ENCODE measurements around the gene HOXD10. TPM values are rescaled to one million over a fixed set of nuclear protein-coding genes. Genes with fewer than 3 reads are reported as not detected.

Gene HOXD10
- total and polyA plus RNA-seq, 7 experiments from 2014 or later, result not detected

DNA sequence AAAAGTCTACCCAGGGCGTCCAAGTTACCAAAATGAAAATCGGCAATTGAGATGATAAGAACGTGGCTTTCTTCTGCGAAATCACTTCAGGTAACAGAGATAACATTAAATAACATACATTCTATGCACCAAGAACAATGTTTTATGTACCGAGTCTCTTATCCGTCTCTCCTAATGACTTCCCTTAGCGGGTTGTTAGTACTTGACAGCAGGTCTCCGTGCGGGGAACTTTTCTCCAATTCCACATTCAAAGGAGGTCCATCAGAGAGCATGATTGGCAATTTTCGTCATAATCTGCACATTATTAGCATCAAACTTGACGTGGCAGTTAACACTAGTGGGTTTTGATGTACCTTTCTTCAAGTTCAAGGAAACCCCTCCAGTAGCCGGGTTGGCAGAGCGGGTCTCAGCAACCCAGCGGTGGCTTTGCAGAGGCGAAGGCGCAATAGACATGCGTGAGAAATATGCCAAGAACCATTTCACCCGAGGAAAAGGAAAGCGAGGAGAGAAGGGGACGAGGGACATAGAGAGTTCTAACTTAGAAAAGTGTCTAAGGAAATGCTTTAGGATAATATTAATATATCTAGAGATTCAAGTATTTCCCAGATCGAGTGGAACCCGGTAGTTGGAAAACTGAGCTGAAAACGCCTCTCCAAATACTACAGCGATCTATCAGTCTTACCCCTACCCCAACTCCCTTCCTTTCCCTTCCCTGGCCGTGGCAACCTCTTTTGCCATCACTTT is 37.9 kb upstream of the HOXD10 start:
- ChIA-PET CTCF (no interaction called here), POLR2A (no interaction called here)
- Mint-ChIP-seq H3K27ac (peak overlapping the region in 7 of 9 donors; percentile 58 to 91 (median 85)), H3K4me3 (peak overlapping the region in 8 of 10 donors; percentile 64 to 80 (median 72)), H3K9me3 (peaks cover 7 to 76% (median 40%) of the 10 kb centered on the region in 11 donors), H3K36me3 (peaks cover 0 to 33% (median 5%) of the 10 kb centered on the region in 5 donors), H3K4me1 (peaks cover 0 to 25% (median 14%) of the 10 kb centered on the region in 7 donors), H3K27me3 (peaks cover 65 to 83% (median 79%) of the 10 kb centered on the region in 5 donors)
- Histone ChIP-seq H3K36me3 (ENCODE audit: control insufficient read depth in 2 of 3, insufficient read depth in 3 of 3, low read length in 3 of 3) (no peaks in the 10 kb centered on the region), H3K9me3 (ENCODE audit: control insufficient read depth in 2 of 3, low read length in 3 of 3) (peaks cover 0 to 51% (median 3%) of the 10 kb centered on the region in 3 experiments), H3K4me1 (ENCODE audit: control insufficient read depth in 2 of 2, insufficient read depth in 2 of 2, low read length in 2 of 2) (peaks cover 0 to 7% of the 10 kb centered on the region in 2 donors), H3K4me3 (ENCODE audit: low read length) (no peak overlapping the region), H3K27ac (ENCODE audit: low read depth, low read length) (no peak overlapping the region), H3K27me3 (ENCODE audit: control insufficient read depth in 2 of 2, insufficient read depth in 2 of 2, low read length in 2 of 2) (peaks cover 42 to 75% of the 10 kb centered on the region in 2 donors)
- ATAC-seq, result no peak
- intact Hi-C loops (cut with micrococcal nuclease), result loop anchor here (2.0 to 5.0 kb wide), 6 partner anchors 20 to 1741 kb away; partner anchors contain the start of gene HOXD12 (in 1 of the 2)
- no peak for DNase-seq

GRCh38 chr2:176079285-176079830 is 37.2 kb upstream of the HOXD10 start:
- Mint-ChIP-seq H3K27me3 (peaks cover 67 to 83% (median 80%) of the 10 kb centered on the region in 5 donors), H3K9me3 (peaks cover 7 to 80% (median 46%) of the 10 kb centered on the region in 11 donors), H3K36me3 (peaks cover 0 to 40% (median 5%) of the 10 kb centered on the region in 5 donors), H3K4me1 (peaks cover 0 to 25% (median 15%) of the 10 kb centered on the region in 7 donors), H3K4me3 (peak overlapping the region; percentile 64 to 82 (median 72)), H3K27ac (peak overlapping the region; percentile 32 to 91 (median 85))
- no peak overlapping the region for H3K4me3 ChIP-seq (ENCODE audit: low read length)
- H3K4me1 ChIP-seq (ENCODE audit: control insufficient read depth in 2 of 2, insufficient read depth in 2 of 2, low read length in 2 of 2), result peaks cover 0 to 7% of the 10 kb centered on the region in 2 donors
- H3K36me3 ChIP-seq (ENCODE audit: control insufficient read depth in 2 of 3, insufficient read depth in 3 of 3, low read length in 3 of 3), result no peaks in the 10 kb centered on the region
- DNase-seq (no peak), ATAC-seq (no peak)
- intact Hi-C loops (cut with micrococcal nuclease), result loop anchor here (2.0 to 5.0 kb wide), 6 partner anchors 19 to 1742 kb away; partner anchors contain the start of gene HOXD12 (in 1 of the 2)
- peaks cover 41 to 79% of the 10 kb centered on the region in 2 donors for H3K27me3 ChIP-seq (ENCODE audit: control insufficient read depth in 2 of 2, insufficient read depth in 2 of 2, low read length in 2 of 2)
- POLR2A ChIA-PET, result no interaction called here
- no peak overlapping the region for H3K27ac ChIP-seq (ENCODE audit: low read depth, low read length)
- CTCF ChIA-PET, result no interaction called here
- peaks cover 0 to 55% (median 8%) of the 10 kb centered on the region in 3 experiments for H3K9me3 ChIP-seq (ENCODE audit: control insufficient read depth in 2 of 3, low read length in 3 of 3)

DNA sequence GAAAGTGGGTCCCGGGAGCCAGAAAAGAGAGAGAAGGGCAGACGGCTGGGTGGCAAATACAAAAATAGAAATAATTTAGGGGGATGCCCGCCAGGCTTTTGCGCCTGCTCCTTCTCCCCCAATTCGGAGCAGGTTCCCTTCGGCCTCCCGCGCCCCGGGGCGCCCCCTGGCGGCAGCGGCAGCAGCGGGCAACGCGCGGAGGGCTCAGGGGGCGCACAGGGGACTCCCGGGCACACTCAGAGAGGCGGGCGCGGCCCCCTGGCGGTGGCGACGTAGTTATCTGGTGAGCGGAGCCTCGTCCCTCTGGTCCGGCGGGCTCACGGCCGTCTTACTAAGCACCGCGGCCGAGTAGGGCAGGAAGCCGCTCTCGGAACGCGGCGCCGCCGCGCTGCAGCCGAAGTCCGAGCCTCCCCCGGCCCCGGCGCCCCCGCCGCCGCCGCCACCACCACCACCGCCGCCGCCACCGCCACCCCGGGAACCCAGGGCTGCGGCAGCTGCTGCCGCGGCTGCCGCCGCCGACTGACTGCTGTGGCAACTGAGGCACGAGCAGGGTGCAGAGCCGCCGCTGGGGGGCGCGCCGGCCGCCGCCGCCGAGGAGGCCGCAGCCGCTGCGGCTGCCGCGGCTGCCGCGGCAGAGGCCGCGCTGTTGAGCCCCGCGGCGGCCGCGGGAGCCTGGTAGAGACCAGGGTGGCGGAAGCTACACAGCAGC is 36.6 kb upstream of the HOXD10 start:
- Mint-ChIP-seq H3K36me3 (peaks cover 0 to 45% (median 5%) of the 10 kb centered on the region in 5 donors), H3K4me1 (peaks cover 0 to 29% (median 15%) of the 10 kb centered on the region in 7 donors), H3K9me3 (peaks cover 7 to 84% (median 51%) of the 10 kb centered on the region in 11 donors), H3K27me3 (peaks cover 67 to 83% (median 80%) of the 10 kb centered on the region in 5 donors), H3K27ac (peak overlapping the region in 6 of 9 donors; percentile 58 to 98 (median 90)), H3K4me3 (peak overlapping the region; percentile 64 to 82 (median 76))
- Histone ChIP-seq H3K4me1 (ENCODE audit: control insufficient read depth in 2 of 2, insufficient read depth in 2 of 2, low read length in 2 of 2) (peaks cover 0 to 7% of the 10 kb centered on the region in 2 donors), H3K27ac (ENCODE audit: low read depth, low read length) (no peak overlapping the region), H3K36me3 (ENCODE audit: control insufficient read depth in 2 of 3, insufficient read depth in 3 of 3, low read length in 3 of 3) (no peaks in the 10 kb centered on the region), H3K9me3 (ENCODE audit: control insufficient read depth in 2 of 3, low read length in 3 of 3) (peaks cover 0 to 59% (median 8%) of the 10 kb centered on the region in 3 experiments), H3K27me3 (ENCODE audit: control insufficient read depth in 2 of 2, insufficient read depth in 2 of 2, low read length in 2 of 2) (peaks cover 41 to 79% of the 10 kb centered on the region in 2 donors), H3K4me3 (ENCODE audit: low read length) (no peak overlapping the region)
- CTCF ChIA-PET, result no interaction called here
- ATAC-seq (peak; percentile 48), DNase-seq (no peak)
- intact Hi-C loops (cut with micrococcal nuclease), result loop anchor here (2.0 to 10.0 kb wide), 7 partner anchors 19 to 1745 kb away; partner anchors contain the start of genes HOXD12 (in 1 of the 2) and SP9 (in 1 of the 2)
- POLR2A ChIA-PET, result no interaction called here

GRCh38 chr2:176080540-176081375 is 35.8 kb upstream of the HOXD10 start:
- Mint-ChIP-seq H3K36me3 (peaks cover 0 to 42% (median 5%) of the 10 kb centered on the region in 5 donors), H3K9me3 (peaks cover 7 to 84% (median 50%) of the 10 kb centered on the region in 11 donors), H3K4me1 (peaks cover 0 to 29% (median 15%) of the 10 kb centered on the region in 7 donors), H3K27me3 (peaks cover 64 to 81% (median 78%) of the 10 kb centered on the region in 5 donors), H3K27ac (peak overlapping the region; percentile 71 to 98 (median 87)), H3K4me3 (peak overlapping the region; percentile 30 to 79 (median 56))
- no peak for DNase-seq
- intact Hi-C loops (cut with micrococcal nuclease), result loop anchor here (1.0 to 10.0 kb wide), 2 partner anchors 27 to 1746 kb away; partner anchors contain the start of genes HOXD11 (in 1 of the 2) and SP9 (in 1 of the 2)
- Histone ChIP-seq H3K27ac (ENCODE audit: low read depth, low read length) (no peak overlapping the region), H3K27me3 (ENCODE audit: control insufficient read depth in 2 of 2, insufficient read depth in 2 of 2, low read length in 2 of 2) (peaks cover 36 to 81% of the 10 kb centered on the region in 2 donors), H3K4me3 (ENCODE audit: low read length) (no peak overlapping the region), H3K9me3 (ENCODE audit: control insufficient read depth in 2 of 3, low read length in 3 of 3) (peaks cover 0 to 64% (median 8%) of the 10 kb centered on the region in 3 experiments), H3K36me3 (ENCODE audit: control insufficient read depth in 2 of 3, insufficient read depth in 3 of 3, low read length in 3 of 3) (no peaks in the 10 kb centered on the region), H3K4me1 (ENCODE audit: control insufficient read depth in 2 of 2, insufficient read depth in 2 of 2, low read length in 2 of 2) (peaks cover 0 to 7% of the 10 kb centered on the region in 2 donors)
- no peak for ATAC-seq
- ChIA-PET POLR2A (no interaction called here), CTCF (no interaction called here)

DNA sequence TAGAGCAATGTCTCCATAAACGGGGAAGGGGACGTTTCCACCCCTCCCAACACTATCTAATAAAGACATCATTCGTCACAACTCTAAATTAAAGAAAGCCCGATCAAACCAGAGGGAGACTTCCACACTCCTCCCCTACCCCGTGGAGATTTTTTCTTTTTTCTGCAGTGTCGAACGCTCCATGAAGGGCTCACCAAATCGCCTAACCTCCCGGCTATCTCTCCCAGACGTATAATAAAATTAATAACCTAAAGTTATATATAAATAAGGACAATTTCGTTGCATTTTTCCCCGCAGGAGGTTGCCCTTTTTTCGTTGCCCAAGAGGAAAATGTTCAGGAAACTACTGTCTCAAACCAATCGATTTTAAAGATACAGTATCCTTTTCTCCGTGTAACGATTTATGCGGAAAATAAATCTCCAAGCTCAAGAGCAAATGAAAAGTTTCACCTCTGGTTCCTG is 35.2 kb upstream of the HOXD10 start:
- Mint-ChIP-seq H3K27ac (peak overlapping the region; percentile 71 to 98 (median 87)), H3K27me3 (peaks cover 61 to 80% (median 74%) of the 10 kb centered on the region in 5 donors), H3K4me3 (peak overlapping the region in 9 of 10 donors; percentile 30 to 79 (median 56)), H3K4me1 (peaks cover 0 to 30% (median 17%) of the 10 kb centered on the region in 7 donors), H3K9me3 (peaks cover 6 to 80% (median 49%) of the 10 kb centered on the region in 11 donors), H3K36me3 (peaks cover 0 to 42% (median 5%) of the 10 kb centered on the region in 5 donors)
- H3K4me1 ChIP-seq (ENCODE audit: control insufficient read depth in 2 of 2, insufficient read depth in 2 of 2, low read length in 2 of 2), result peaks cover 0 to 7% of the 10 kb centered on the region in 2 donors
- no peak overlapping the region for H3K27ac ChIP-seq (ENCODE audit: low read depth, low read length)
- intact Hi-C loops (cut with micrococcal nuclease), result loop anchor here (1.0 to 10.0 kb wide), 2 partner anchors 26 to 1747 kb away; partner anchors contain the start of genes HOXD11 (in 1 of the 2) and SP9 (in 1 of the 2)
- CTCF ChIA-PET, result no interaction called here
- DNase-seq (no peak), ATAC-seq (no peak)
- peaks cover 0 to 63% (median 8%) of the 10 kb centered on the region in 3 experiments for H3K9me3 ChIP-seq (ENCODE audit: control insufficient read depth in 2 of 3, low read length in 3 of 3)
- no peak overlapping the region for H3K4me3 ChIP-seq (ENCODE audit: low read length)
- POLR2A ChIA-PET, result no interaction called here
- H3K27me3 ChIP-seq (ENCODE audit: control insufficient read depth in 2 of 2, insufficient read depth in 2 of 2, low read length in 2 of 2), result peaks cover 37 to 82% of the 10 kb centered on the region in 2 donors
- H3K36me3 ChIP-seq (ENCODE audit: control insufficient read depth in 2 of 3, insufficient read depth in 3 of 3, low read length in 3 of 3), result no peaks in the 10 kb centered on the region

All from naive thymus-derived CD4-positive, alpha-beta T cell (primary cell).